ENCODE measurements around the gene OPTC. TPM values are rescaled to one million over a fixed set of nuclear protein-coding genes. Genes with fewer than 3 reads are reported as not detected.

Gene OPTC
- total RNA-seq, 5 donors from 2014 or later (not counting 1 experiment from before 2014, with no cell fraction given) = not detected

DNA sequence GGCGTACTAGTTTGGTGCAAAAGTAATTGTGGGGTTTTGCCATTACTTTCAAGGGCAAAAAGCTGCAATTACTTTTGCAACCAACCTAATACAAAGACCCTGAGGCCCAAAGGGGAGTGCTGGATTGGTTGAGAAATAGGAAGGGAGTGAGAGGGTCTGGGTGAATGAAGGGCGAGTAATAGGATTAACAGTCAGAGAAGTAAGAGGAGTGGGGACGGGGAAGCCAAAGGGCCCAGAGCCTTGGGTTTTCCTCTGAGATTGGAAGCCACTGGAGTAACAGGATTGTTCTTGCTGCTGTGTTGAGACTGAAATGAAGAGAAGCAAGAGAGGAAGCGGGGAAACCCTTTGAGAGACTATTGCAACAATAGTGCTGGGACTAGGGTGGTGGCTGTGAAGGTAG, 37.4 kb upstream of the OPTC start:
- no peak for ATAC-seq (replicated peaks in 1 of 4)
- peaks cover 26 to 41% of the 10 kb centered on the region in 2 donors for H3K27me3 Mint-ChIP-seq
- no peaks in the 10 kb centered on the region for H3K9me3 Mint-ChIP-seq
- Histone ChIP-seq H3K4me3 (ENCODE audit: control insufficient read depth in 1 of 2, extremely low read depth in 1 of 2, low read length in 1 of 2) (no peak overlapping the region), H3K4me1 (ENCODE audit: control insufficient read depth in 1 of 2, extremely low read depth in 1 of 2, insufficient read depth in 2 of 2, low read length in 2 of 2) (no peaks in the 10 kb centered on the region), H3K27me3 (replicated peaks in 1 of 2; ENCODE audit: control insufficient read depth in 2 of 2, extremely low read depth in 1 of 2, insufficient read depth in 2 of 2, low read length in 1 of 2) (peaks cover 0 to 30% of the 10 kb centered on the region in 2 experiments), H3K27ac (ENCODE audit: low read length) (no peak overlapping the region), H3K9me3 (no peaks in the 10 kb centered on the region), H3K36me3 (ENCODE audit: control insufficient read depth in 2 of 2, extremely low read depth in 1 of 2, insufficient read depth in 1 of 2, low read length in 1 of 2) (no peaks in the 10 kb centered on the region)
- H3K36me3 Mint-ChIP-seq = no peaks in the 10 kb centered on the region
- POLR2A ChIA-PET = no interaction called here
- H3K4me1 Mint-ChIP-seq = peaks cover 0 to 4% (median 0%) of the 10 kb centered on the region in 3 donors
- CTCF ChIA-PET = no interaction called here
- 71% methylated on average over 3 of the region's 4 CpGs for WGBS (ENCODE audit: insufficient coverage)
- no peak for DNase-seq
- H3K27ac Mint-ChIP-seq = no peak overlapping the region
- H3K4me3 Mint-ChIP-seq = no peak overlapping the region

GRCh38 chr1:203458078-203458477, 35.9 kb upstream of the OPTC start:
- H3K4me1 ChIP-seq (ENCODE audit: control insufficient read depth in 1 of 2, extremely low read depth in 1 of 2, insufficient read depth in 2 of 2, low read length in 2 of 2) = no peaks in the 10 kb centered on the region
- H3K36me3 ChIP-seq (ENCODE audit: control insufficient read depth in 2 of 2, extremely low read depth in 1 of 2, insufficient read depth in 1 of 2, low read length in 1 of 2) = no peaks in the 10 kb centered on the region
- 80% methylated on average over 1 of the region's 5 CpGs for WGBS (ENCODE audit: insufficient coverage)
- H3K27me3 ChIP-seq (replicated peaks in 1 of 2; ENCODE audit: control insufficient read depth in 2 of 2, extremely low read depth in 1 of 2, insufficient read depth in 2 of 2, low read length in 1 of 2) = peaks cover 0 to 30% of the 10 kb centered on the region in 2 experiments
- no peak overlapping the region for H3K27ac ChIP-seq (ENCODE audit: low read length)
- Mint-ChIP-seq H3K4me3 (no peak overlapping the region), H3K27ac (no peak overlapping the region), H3K9me3 (no peaks in the 10 kb centered on the region), H3K27me3 (peaks cover 27 to 35% of the 10 kb centered on the region in 2 donors), H3K4me1 (peaks cover 0 to 8% (median 0%) of the 10 kb centered on the region in 3 donors), H3K36me3 (no peaks in the 10 kb centered on the region)
- no peak for DNase-seq
- H3K4me3 ChIP-seq (ENCODE audit: control insufficient read depth in 1 of 2, extremely low read depth in 1 of 2, low read length in 1 of 2) = no peak overlapping the region
- no peaks in the 10 kb centered on the region for H3K9me3 ChIP-seq
- ChIA-PET CTCF (no interaction called here), POLR2A (no interaction called here)
- no peak for ATAC-seq (replicated peaks in 1 of 4)

- Mint-ChIP-seq H3K4me3 (no peak overlapping the region), H3K27me3 (peaks cover 30 to 39% of the 10 kb centered on the region in 2 donors), H3K9me3 (no peaks in the 10 kb centered on the region), H3K27ac (no peak overlapping the region), H3K4me1 (peaks cover 0 to 8% (median 0%) of the 10 kb centered on the region in 3 donors), H3K36me3 (no peaks in the 10 kb centered on the region)
- H3K27ac ChIP-seq (ENCODE audit: low read length) = no peak overlapping the region
- CTCF ChIA-PET = interaction anchor here in 1 of 2 donors (0.7 kb wide), 1 partner anchor 28 kb away, joined by 4 read pairs; no protein-coding TSS in a partner anchor
- 92% methylated on average over 2 of the region's 8 CpGs for WGBS (ENCODE audit: insufficient coverage)
- ATAC-seq (replicated peaks in 1 of 4) (no peak), DNase-seq (no peak)
- POLR2A ChIA-PET = no interaction called here
- H3K4me3 ChIP-seq (ENCODE audit: control insufficient read depth in 1 of 2, extremely low read depth in 1 of 2, low read length in 1 of 2) = no peak overlapping the region
- no peaks in the 10 kb centered on the region for H3K36me3 ChIP-seq (ENCODE audit: control insufficient read depth in 2 of 2, extremely low read depth in 1 of 2, insufficient read depth in 1 of 2, low read length in 1 of 2)
- no peaks in the 10 kb centered on the region for H3K4me1 ChIP-seq (ENCODE audit: control insufficient read depth in 1 of 2, extremely low read depth in 1 of 2, insufficient read depth in 2 of 2, low read length in 2 of 2)
- H3K27me3 ChIP-seq (replicated peaks in 1 of 2; ENCODE audit: control insufficient read depth in 2 of 2, extremely low read depth in 1 of 2, insufficient read depth in 2 of 2, low read length in 1 of 2) = peaks cover 0 to 33% of the 10 kb centered on the region in 2 experiments
- no peaks in the 10 kb centered on the region for H3K9me3 ChIP-seq
These were observed 34.2 kb upstream of the OPTC start for GRCh38 chr1:203459671-203460201.

GRCh38 chr1:203461717-203462116, 32.2 kb upstream of the OPTC start:
- Histone ChIP-seq H3K27ac (ENCODE audit: low read length) (no peak overlapping the region), H3K4me1 (ENCODE audit: control insufficient read depth in 1 of 2, extremely low read depth in 1 of 2, insufficient read depth in 2 of 2, low read length in 2 of 2) (no peaks in the 10 kb centered on the region), H3K27me3 (replicated peaks in 1 of 2; ENCODE audit: control insufficient read depth in 2 of 2, extremely low read depth in 1 of 2, insufficient read depth in 2 of 2, low read length in 1 of 2) (peaks cover 0 to 38% of the 10 kb centered on the region in 2 experiments), H3K4me3 (ENCODE audit: control insufficient read depth in 1 of 2, extremely low read depth in 1 of 2, low read length in 1 of 2) (no peak overlapping the region), H3K36me3 (ENCODE audit: control insufficient read depth in 2 of 2, extremely low read depth in 1 of 2, insufficient read depth in 1 of 2, low read length in 1 of 2) (no peaks in the 10 kb centered on the region), H3K9me3 (no peaks in the 10 kb centered on the region)
- no peaks in the 10 kb centered on the region for H3K9me3 Mint-ChIP-seq
- 49% methylated on average over 5 of the region's 5 CpGs for WGBS (ENCODE audit: insufficient coverage)
- CTCF ChIA-PET = interaction anchor here (0.5 to 0.6 kb wide), 3 partner anchors 31 to 772 kb away, joined by 3 read pairs; no protein-coding TSS in a partner anchor
- no peak for ATAC-seq (replicated peaks in 1 of 4)
- peaks cover 0 to 8% (median 0%) of the 10 kb centered on the region in 3 donors for H3K4me1 Mint-ChIP-seq
- H3K36me3 Mint-ChIP-seq = no peaks in the 10 kb centered on the region
- peaks cover 28 to 37% of the 10 kb centered on the region in 2 donors for H3K27me3 Mint-ChIP-seq
- POLR2A ChIA-PET = no interaction called here
- no peak for DNase-seq
- no peak overlapping the region for H3K4me3 Mint-ChIP-seq
- no peak overlapping the region for H3K27ac Mint-ChIP-seq

- DNase-seq = no peak
- peaks cover 29 to 39% of the 10 kb centered on the region in 2 donors for H3K27me3 Mint-ChIP-seq
- Histone ChIP-seq H3K9me3 (no peaks in the 10 kb centered on the region), H3K4me3 (ENCODE audit: control insufficient read depth in 1 of 2, extremely low read depth in 1 of 2, low read length in 1 of 2) (no peak overlapping the region), H3K27ac (ENCODE audit: low read length) (no peak overlapping the region), H3K4me1 (ENCODE audit: control insufficient read depth in 1 of 2, extremely low read depth in 1 of 2, insufficient read depth in 2 of 2, low read length in 2 of 2) (no peaks in the 10 kb centered on the region), H3K36me3 (ENCODE audit: control insufficient read depth in 2 of 2, extremely low read depth in 1 of 2, insufficient read depth in 1 of 2, low read length in 1 of 2) (no peaks in the 10 kb centered on the region), H3K27me3 (replicated peaks in 1 of 2; ENCODE audit: control insufficient read depth in 2 of 2, extremely low read depth in 1 of 2, insufficient read depth in 2 of 2, low read length in 1 of 2) (peaks cover 0 to 38% of the 10 kb centered on the region in 2 experiments)
- POLR2A ChIA-PET = no interaction called here
- CTCF ChIA-PET = interaction anchor here (0.5 to 0.6 kb wide), 3 partner anchors 31 to 771 kb away, joined by 3 read pairs; no protein-coding TSS in a partner anchor
- WGBS (ENCODE audit: insufficient coverage) = no CpG with 5 or more reads among the region's 1 CpG
- no peak overlapping the region for H3K27ac Mint-ChIP-seq
- peaks cover 0 to 8% (median 0%) of the 10 kb centered on the region in 3 donors for H3K4me1 Mint-ChIP-seq
- H3K36me3 Mint-ChIP-seq = no peaks in the 10 kb centered on the region
- H3K4me3 Mint-ChIP-seq = no peak overlapping the region
- H3K9me3 Mint-ChIP-seq = no peaks in the 10 kb centered on the region
- ATAC-seq (replicated peaks in 1 of 4) = no peak
These were observed 31.8 kb upstream of the OPTC start for GRCh38 chr1:203462143-203462542.

- H3K27me3 ChIP-seq (replicated peaks in 1 of 2; ENCODE audit: control insufficient read depth in 2 of 2, extremely low read depth in 1 of 2, insufficient read depth in 2 of 2, low read length in 1 of 2) = peaks cover 0 to 38% of the 10 kb centered on the region in 2 experiments
- H3K4me1 ChIP-seq (ENCODE audit: control insufficient read depth in 1 of 2, extremely low read depth in 1 of 2, insufficient read depth in 2 of 2, low read length in 2 of 2) = no peaks in the 10 kb centered on the region
- no peaks in the 10 kb centered on the region for H3K36me3 ChIP-seq (ENCODE audit: control insufficient read depth in 2 of 2, extremely low read depth in 1 of 2, insufficient read depth in 1 of 2, low read length in 1 of 2)
- Mint-ChIP-seq H3K27ac (no peak overlapping the region), H3K27me3 (peaks cover 33 to 38% of the 10 kb centered on the region in 2 donors), H3K4me3 (no peak overlapping the region), H3K9me3 (no peaks in the 10 kb centered on the region), H3K4me1 (peaks cover 0 to 8% (median 0%) of the 10 kb centered on the region in 3 donors), H3K36me3 (no peaks in the 10 kb centered on the region)
- no peak overlapping the region for H3K27ac ChIP-seq (ENCODE audit: low read length)
- no peaks in the 10 kb centered on the region for H3K9me3 ChIP-seq
- ChIA-PET CTCF (no interaction called here), POLR2A (no interaction called here)
- ATAC-seq (replicated peaks in 1 of 4) = no peak
- WGBS (ENCODE audit: insufficient coverage) = no CpG with 5 or more reads among the region's 6 CpGs
- H3K4me3 ChIP-seq (ENCODE audit: control insufficient read depth in 1 of 2, extremely low read depth in 1 of 2, low read length in 1 of 2) = no peak overlapping the region
- no peak for DNase-seq
These were observed 31.1 kb upstream of the OPTC start for GRCh38 chr1:203462878-203463277.

Measured in T-cell (primary cell).